ENCODE data around the gene RNLS.
A peak's percentile ranks its signal among the peaks of the same experiment; 100 is the strongest.

Gene RNLS

GRCh38 chr10:88582806-88583583 is at the start of gene RNLS:
TSS of gene RNLS (minus strand) at chr10:88583318.
- peak; percentile 71 for DNase-seq

GRCh38 chr10:88624840-88625239 is 41.7 kb upstream of the RNLS start:
- no peak for DNase-seq

GRCh38 chr10:88623835-88624234 is 40.7 kb upstream of the RNLS start:
- DNase-seq = no peak

- DNase-seq = no peak
These were observed 37.3 kb upstream of the RNLS start for GRCh38 chr10:88620441-88620840.

GRCh38 chr10:88618496-88618895 is 35.4 kb upstream of the RNLS start:
- DNase-seq = no peak

GRCh38 chr10:88617772-88618300 is 34.7 kb upstream of the RNLS start:
- no peak for DNase-seq

- no peak for DNase-seq
These were observed 33.3 kb upstream of the RNLS start for GRCh38 chr10:88616250-88616977.

- DNase-seq = no peak
These were observed 25.7 kb upstream of the RNLS start for GRCh38 chr10:88608780-88609179.

GRCh38 chr10:88608052-88608732 is 25.1 kb upstream of the RNLS start:
- DNase-seq = no peak

GRCh38 chr10:88598055-88598454 is 14.9 kb upstream of the RNLS start:
- DNase-seq = no peak

GRCh38 chr10:88594482-88594881 is 11.4 kb upstream of the RNLS start:
- DNase-seq = no peak

- DNase-seq = no peak
These were observed 9.8 kb upstream of the RNLS start for GRCh38 chr10:88592906-88593305.

- no peak for DNase-seq
These were observed 9.3 kb upstream of the RNLS start for GRCh38 chr10:88592381-88592780.

GRCh38 chr10:88586462-88586861 is 3.3 kb upstream of the RNLS start, which contains the start of gene LIPJ:
TSS of gene LIPJ (plus strand) at chr10:88586762. CDS start at chr10:88590688, 3,926 bp downstream.
- no peak for DNase-seq

- no peak for DNase-seq
These were observed 453 bp upstream of the RNLS start for GRCh38 chr10:88583584-88583957.

GRCh38 chr10:88582411-88582805 is 710 bp downstream of the RNLS start:
- DNase-seq = no peak

GRCh38 chr10:88565072-88565471 is 18.0 kb downstream of the RNLS start:
- DNase-seq = no peak

- no peak for DNase-seq
These were observed 21.0 kb downstream of the RNLS start for GRCh38 chr10:88562152-88562551.

GRCh38 chr10:88557658-88558057 is 25.5 kb downstream of the RNLS start:
- DNase-seq = no peak

GRCh38 chr10:88557256-88557655 is 25.9 kb downstream of the RNLS start:
- no peak for DNase-seq

- DNase-seq = no peak
These were observed 27.8 kb downstream of the RNLS start for GRCh38 chr10:88555190-88555908.

GRCh38 chr10:88553116-88553752 is 29.9 kb downstream of the RNLS start:
- peak; percentile 45 for DNase-seq

Data from stimulated activated CD4-positive, alpha-beta T cell treated with anti-CD3 and anti-CD28 coated beads, Interleukin-4, amount 100 ng/mL, for 24 hours (primary cell).